ENCODE results near the gene RPS3. TPM values are rescaled to one million over a fixed set of nuclear protein-coding genes. Genes with fewer than 3 reads are reported as not detected.

RPS3 gene
- total and polyA plus RNA-seq, 4 donors: 1,036 to 2,813 (median 2,148) TPM

DNA sequence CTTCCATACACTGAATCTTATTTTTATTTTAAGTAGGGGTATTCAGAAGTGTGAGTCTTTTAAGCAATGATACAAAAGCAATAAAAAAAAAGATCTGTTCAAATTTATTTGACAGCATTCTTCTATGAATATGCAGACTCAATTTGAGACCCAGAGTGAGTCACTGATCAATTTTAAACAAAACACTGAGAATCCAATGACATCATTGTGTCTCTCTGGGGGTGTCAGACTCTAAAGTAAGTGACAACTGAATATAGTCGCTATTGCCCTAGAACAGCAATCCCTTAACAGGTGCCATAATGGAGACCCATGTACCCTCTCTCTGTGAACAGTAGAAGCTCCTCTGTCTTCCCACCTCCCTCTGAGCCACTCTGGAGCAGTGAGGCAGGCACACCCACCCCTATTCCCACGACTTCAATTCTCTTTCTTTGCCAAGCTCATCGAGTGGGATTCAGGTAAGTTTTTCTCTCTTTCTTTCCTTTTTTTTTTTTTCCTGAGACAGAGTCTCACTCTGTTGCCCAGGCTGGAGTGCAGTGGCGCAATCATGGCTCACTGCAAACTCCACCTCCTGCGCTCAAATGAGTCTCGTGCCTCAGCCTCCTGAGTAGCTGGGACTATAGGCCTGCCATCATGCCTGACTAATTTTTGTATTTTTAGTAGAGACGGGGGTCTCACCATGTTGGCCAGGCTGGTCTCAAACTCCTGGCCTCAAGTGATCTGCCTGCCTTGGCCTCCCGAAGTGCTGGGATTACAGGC, 5.1 kb upstream of the RPS3 start:
- 76 to 87% methylated on average over 8 of the region's 8 CpGs for WGBS, 2 donors

DNA sequence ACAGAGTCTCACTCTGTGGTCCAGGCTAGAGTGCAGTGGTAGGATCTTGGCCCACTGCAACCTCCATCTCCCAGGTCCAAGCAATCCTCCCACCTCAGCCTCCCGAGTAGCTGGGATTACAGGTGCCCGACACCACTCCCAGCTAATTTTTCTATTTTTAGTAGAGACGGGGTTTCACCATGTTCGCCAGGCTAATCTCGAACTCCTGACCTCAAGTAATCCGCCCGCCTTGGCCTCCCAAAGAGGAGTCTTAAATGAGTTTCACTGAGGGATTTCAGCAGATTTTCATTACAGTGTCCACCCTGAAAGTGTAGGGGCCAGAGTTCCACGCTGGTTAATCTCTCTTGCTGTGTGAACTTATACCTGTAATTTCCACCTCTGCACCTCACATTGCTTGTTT, 412 bp upstream of the RPS3 start:
- H3K4me1 ChIP-seq (ENCODE audit: control insufficient read depth in 5 of 5, insufficient read depth in 5 of 5, low read length in 5 of 5): peaks cover 5 to 21% (median 14%) of the 10 kb centered on the region in 5 donors
- no peak overlapping the region for H3K4me3 ChIP-seq
- peaks cover 20 to 39% (median 27%) of the 10 kb centered on the region in 4 donors for H3K36me3 ChIP-seq (ENCODE audit: control insufficient read depth in 4 of 4, insufficient read depth in 4 of 4, low read length in 4 of 4)
- no peak for ATAC-seq (ENCODE audit: insufficient read depth, low FRiP score)
- no peak for TF ChIP-seq CTCF (IDR thresholded peaks at IDR 0.05; ENCODE audit: control extremely low read depth, extremely low read depth)
- H3K9ac ChIP-seq (ENCODE audit: insufficient read depth in 1 of 2, low read length in 2 of 2): no peak overlapping the region
- H3K27ac ChIP-seq (ENCODE audit: low read depth in 1 of 2, low read length in 1 of 2): no peak overlapping the region
- no peak for DNase-seq
- H3K27me3 ChIP-seq (ENCODE audit: control insufficient read depth in 3 of 3, insufficient read depth in 3 of 3, low read length in 2 of 3): no peaks in the 10 kb centered on the region
- H3K9me3 ChIP-seq (ENCODE audit: control insufficient read depth in 4 of 4, insufficient read depth in 3 of 4, low read length in 3 of 4): no peaks in the 10 kb centered on the region
- WGBS, 2 donors: 77 to 87% methylated on average over 8 of the region's 8 CpGs

More for the DNA sequence above, 5.1 kb upstream of the RPS3 start:
- no peak for TF ChIP-seq CTCF (IDR thresholded peaks at IDR 0.05; ENCODE audit: control extremely low read depth, extremely low read depth)
- H3K4me3 ChIP-seq: no peak overlapping the region
- H3K27me3 ChIP-seq (ENCODE audit: control insufficient read depth in 3 of 3, insufficient read depth in 3 of 3, low read length in 2 of 3): no peaks in the 10 kb centered on the region
- H3K9me3 ChIP-seq (ENCODE audit: control insufficient read depth in 4 of 4, insufficient read depth in 3 of 4, low read length in 3 of 4): no peaks in the 10 kb centered on the region
- ATAC-seq (ENCODE audit: insufficient read depth, low FRiP score): no peak
- H3K36me3 ChIP-seq (ENCODE audit: control insufficient read depth in 4 of 4, insufficient read depth in 4 of 4, low read length in 4 of 4): peaks cover 0 to 2% (median 0%) of the 10 kb centered on the region in 4 donors
- H3K27ac ChIP-seq (ENCODE audit: low read depth in 1 of 2, low read length in 1 of 2): no peak overlapping the region
- no peaks in the 10 kb centered on the region for H3K4me1 ChIP-seq (ENCODE audit: control insufficient read depth in 5 of 5, insufficient read depth in 5 of 5, low read length in 5 of 5)
- DNase-seq: no peak
- H3K9ac ChIP-seq (ENCODE audit: insufficient read depth in 1 of 2, low read length in 2 of 2): no peak overlapping the region

GRCh38 chr11:75400146-75400865, 988 bp downstream of the RPS3 start:
- peak in 1 of 3 donors; percentile 30 for DNase-seq
- Histone ChIP-seq H3K9me3 (ENCODE audit: control insufficient read depth in 4 of 4, insufficient read depth in 3 of 4, low read length in 3 of 4) (no peaks in the 10 kb centered on the region), H3K27me3 (ENCODE audit: control insufficient read depth in 3 of 3, insufficient read depth in 3 of 3, low read length in 2 of 3) (no peaks in the 10 kb centered on the region), H3K27ac (ENCODE audit: low read depth in 1 of 2, low read length in 1 of 2) (peak overlapping the region; percentile 5 to 85), H3K4me3 (peak overlapping the region; percentile 76), H3K36me3 (ENCODE audit: control insufficient read depth in 4 of 4, insufficient read depth in 4 of 4, low read length in 4 of 4) (peaks cover 32 to 49% (median 39%) of the 10 kb centered on the region in 4 donors), H3K9ac (ENCODE audit: insufficient read depth in 1 of 2, low read length in 2 of 2) (peak overlapping the region; percentile 95 to 100), H3K4me1 (ENCODE audit: control insufficient read depth in 5 of 5, insufficient read depth in 5 of 5, low read length in 5 of 5) (peaks cover 5 to 21% (median 14%) of the 10 kb centered on the region in 5 donors)
- no peak for TF ChIP-seq CTCF (IDR thresholded peaks at IDR 0.05; ENCODE audit: control extremely low read depth, extremely low read depth)
- WGBS, 2 donors: 6 to 10% methylated on average over 11 of the region's 11 CpGs
- ATAC-seq (ENCODE audit: insufficient read depth, low FRiP score): no peak

All from lung (tissue), 12 donors.